GM12891 (cell line): ENCODE results near the gene CACYBP.

Source experiments
- POLR2A ChIP-seq: IDR thresholded peaks from 2 replicates; pipeline ENCODE4 v1.6.1; 2011; ENCODE audit warnings: low read depth, low read length, control low read depth
- POLR2AphosphoS5 ChIP-seq: IDR thresholded peaks from 2 replicates; pipeline ENCODE4 v1.6.1; 2011; ENCODE audit warnings: low read depth, low read length, control low read depth
- SPI1 ChIP-seq: IDR thresholded peaks from 2 replicates; pipeline ENCODE4 v1.6.1; 2011; ENCODE audit warnings: low read depth, low read length, control low read depth
- TAF1 ChIP-seq: IDR thresholded peaks from 2 replicates; pipeline ENCODE4 v1.6.1; 2011; ENCODE audit warnings: low read depth, low read length, control low read depth

DNA sequence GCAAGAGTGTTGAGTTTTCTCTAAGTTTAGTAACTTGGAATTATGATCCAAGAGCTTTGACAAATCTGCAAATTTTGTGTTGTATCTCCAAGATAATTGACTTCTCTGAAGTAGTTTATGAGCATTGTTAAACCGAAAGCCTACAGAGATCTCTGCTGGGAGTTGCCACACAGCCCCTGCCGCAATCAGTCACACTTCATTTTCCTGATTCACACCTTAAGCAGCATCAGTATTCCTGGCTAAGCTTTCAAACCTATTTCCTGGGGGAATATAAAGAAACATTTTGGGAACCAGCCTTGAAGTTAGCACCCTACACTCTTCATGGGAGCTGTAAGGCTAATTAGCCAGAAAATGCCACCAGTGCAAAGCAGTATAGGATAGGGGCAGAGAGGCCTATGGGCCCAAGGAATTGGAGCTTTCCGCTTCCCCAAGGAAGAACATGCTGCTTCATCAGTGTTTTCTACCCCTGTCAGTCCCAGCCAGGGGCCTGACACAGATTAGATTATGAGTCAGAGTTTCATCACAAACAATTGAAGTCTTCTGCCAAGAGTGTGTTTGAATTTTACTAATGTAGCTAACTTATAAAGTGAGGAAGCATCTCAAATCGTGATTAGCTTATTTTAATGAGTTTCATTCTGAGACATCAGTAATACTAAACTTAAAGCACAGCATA lies 23.2 kb upstream of the CACYBP start:
- TF ChIP-seq POLR2A (no peak), TAF1 (no peak), POLR2AphosphoS5 (no peak), SPI1 (no peak)
